ENCODE measurements around the gene E2F3. TPM values are rescaled to one million over a fixed set of nuclear protein-coding genes. Genes with fewer than 3 reads are reported as not detected.
A peak's percentile ranks its signal among the peaks of the same experiment; 100 is the strongest.
"Not testable (repeated sequence)": the region's sequence is repeated elsewhere in the genome, so short reads cannot be mapped to it uniquely, and the experiment has no call there.

E2F3 gene
- total RNA-seq, 6 donors from 2014 or later = 4.0 to 10.8 (median 6.5) TPM

GRCh38 chr6:20529086-20529448, 127.4 kb downstream of the E2F3 start:
- not testable (repeated sequence) for H3K27ac ChIP-seq, H3K36me3 ChIP-seq, H3K4me3 ChIP-seq, DNase-seq, H3K9me3 ChIP-seq, H3K27me3 ChIP-seq
- peaks cover 0 to 15% (median 5%) of the 10 kb centered on the region in 4 donors for H3K4me1 ChIP-seq
- TF ChIP-seq, protein P1, sequence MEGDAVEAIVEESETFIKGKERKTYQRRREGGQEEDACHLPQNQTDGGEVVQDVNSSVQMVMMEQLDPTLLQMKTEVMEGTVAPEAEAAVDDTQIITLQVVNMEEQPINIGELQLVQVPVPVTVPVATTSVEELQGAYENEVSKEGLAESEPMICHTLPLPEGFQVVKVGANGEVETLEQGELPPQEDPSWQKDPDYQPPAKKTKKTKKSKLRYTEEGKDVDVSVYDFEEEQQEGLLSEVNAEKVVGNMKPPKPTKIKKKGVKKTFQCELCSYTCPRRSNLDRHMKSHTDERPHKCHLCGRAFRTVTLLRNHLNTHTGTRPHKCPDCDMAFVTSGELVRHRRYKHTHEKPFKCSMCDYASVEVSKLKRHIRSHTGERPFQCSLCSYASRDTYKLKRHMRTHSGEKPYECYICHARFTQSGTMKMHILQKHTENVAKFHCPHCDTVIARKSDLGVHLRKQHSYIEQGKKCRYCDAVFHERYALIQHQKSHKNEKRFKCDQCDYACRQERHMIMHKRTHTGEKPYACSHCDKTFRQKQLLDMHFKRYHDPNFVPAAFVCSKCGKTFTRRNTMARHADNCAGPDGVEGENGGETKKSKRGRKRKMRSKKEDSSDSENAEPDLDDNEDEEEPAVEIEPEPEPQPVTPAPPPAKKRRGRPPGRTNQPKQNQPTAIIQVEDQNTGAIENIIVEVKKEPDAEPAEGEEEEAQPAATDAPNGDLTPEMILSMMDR (IDR thresholded peaks at IDR 0.05) = peak in 5 of 6 experiments; percentile 37 to 57 (median 50)
- WGBS, 2 donors = 24 to 36% methylated on average over 5 of the region's 5 CpGs
- peak; percentile 79 to 92 for ATAC-seq (ENCODE audit: low FRiP score in 2 of 2)

DNA sequence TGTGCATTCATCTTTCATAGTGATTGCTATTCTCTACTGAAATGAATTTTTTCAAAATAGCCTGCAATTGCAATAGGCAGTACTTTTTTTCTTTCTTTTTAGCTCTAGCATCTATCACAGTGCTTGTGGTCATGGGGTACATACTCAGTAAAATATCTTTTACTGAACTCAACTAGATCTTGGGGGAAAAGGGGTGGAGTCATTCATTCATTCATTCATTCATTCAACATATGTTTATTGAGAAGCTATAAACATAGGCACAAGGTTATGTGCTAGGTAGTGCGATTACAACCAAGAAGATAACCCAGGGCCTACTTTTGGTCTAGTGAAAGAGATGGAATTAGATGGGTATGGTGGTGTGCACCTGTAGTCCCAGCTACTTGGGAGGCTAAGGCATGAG, 131.2 kb downstream of the E2F3 start:
- no peak for TF ChIP-seq POLR2A (IDR thresholded peaks at IDR 0.05)
- TF ChIP-seq, protein P1 (IDR thresholded peaks at IDR 0.05) = no peak
- TF ChIP-seq POLR2AphosphoS5 (IDR thresholded peaks at IDR 0.05) = no peak
- no peak for TF ChIP-seq EP300 (IDR thresholded peaks at IDR 0.05)

GRCh38 chr6:20533746-20534294, 132.1 kb downstream of the E2F3 start:
- WGBS, 2 donors = 49 to 51% methylated on average over 6 of the region's 6 CpGs
- Histone ChIP-seq H3K4me3 (peak overlapping the region in 3 of 4 donors; percentile 57 to 81 (median 69)), H3K36me3 (peaks cover 0 to 4% (median 2%) of the 10 kb centered on the region in 4 donors), H3K27ac (peak overlapping the region; percentile 75 to 85 (median 82)), H3K27me3 (no peaks in the 10 kb centered on the region), H3K9me3 (no peaks in the 10 kb centered on the region), H3K4me1 (peaks cover 8 to 21% (median 11%) of the 10 kb centered on the region in 4 donors)
- TF ChIP-seq POLR2A (IDR thresholded peaks at IDR 0.05) (no peak), EP300 (IDR thresholded peaks at IDR 0.05) (no peak), POLR2AphosphoS5 (IDR thresholded peaks at IDR 0.05) (no peak)
- TF ChIP-seq, protein P1 (IDR thresholded peaks at IDR 0.05) = no peak
- ATAC-seq (ENCODE audit: low FRiP score in 2 of 2) (no peak), DNase-seq (no peak)

More for the DNA sequence above, 131.2 kb downstream of the E2F3 start:
- no peak overlapping the region for H3K4me3 ChIP-seq
- peaks cover 8 to 30% (median 15%) of the 10 kb centered on the region in 4 donors for H3K4me1 ChIP-seq
- no peaks in the 10 kb centered on the region for H3K27me3 ChIP-seq
- ATAC-seq (ENCODE audit: low FRiP score in 2 of 2) (no peak), DNase-seq (no peak)
- H3K36me3 ChIP-seq = peaks cover 0 to 4% (median 0%) of the 10 kb centered on the region in 4 donors
- no peak overlapping the region for H3K27ac ChIP-seq
- no peaks in the 10 kb centered on the region for H3K9me3 ChIP-seq
- WGBS, 2 donors = 92 to 100% methylated on average over 1 of the region's 1 CpG

DNA sequence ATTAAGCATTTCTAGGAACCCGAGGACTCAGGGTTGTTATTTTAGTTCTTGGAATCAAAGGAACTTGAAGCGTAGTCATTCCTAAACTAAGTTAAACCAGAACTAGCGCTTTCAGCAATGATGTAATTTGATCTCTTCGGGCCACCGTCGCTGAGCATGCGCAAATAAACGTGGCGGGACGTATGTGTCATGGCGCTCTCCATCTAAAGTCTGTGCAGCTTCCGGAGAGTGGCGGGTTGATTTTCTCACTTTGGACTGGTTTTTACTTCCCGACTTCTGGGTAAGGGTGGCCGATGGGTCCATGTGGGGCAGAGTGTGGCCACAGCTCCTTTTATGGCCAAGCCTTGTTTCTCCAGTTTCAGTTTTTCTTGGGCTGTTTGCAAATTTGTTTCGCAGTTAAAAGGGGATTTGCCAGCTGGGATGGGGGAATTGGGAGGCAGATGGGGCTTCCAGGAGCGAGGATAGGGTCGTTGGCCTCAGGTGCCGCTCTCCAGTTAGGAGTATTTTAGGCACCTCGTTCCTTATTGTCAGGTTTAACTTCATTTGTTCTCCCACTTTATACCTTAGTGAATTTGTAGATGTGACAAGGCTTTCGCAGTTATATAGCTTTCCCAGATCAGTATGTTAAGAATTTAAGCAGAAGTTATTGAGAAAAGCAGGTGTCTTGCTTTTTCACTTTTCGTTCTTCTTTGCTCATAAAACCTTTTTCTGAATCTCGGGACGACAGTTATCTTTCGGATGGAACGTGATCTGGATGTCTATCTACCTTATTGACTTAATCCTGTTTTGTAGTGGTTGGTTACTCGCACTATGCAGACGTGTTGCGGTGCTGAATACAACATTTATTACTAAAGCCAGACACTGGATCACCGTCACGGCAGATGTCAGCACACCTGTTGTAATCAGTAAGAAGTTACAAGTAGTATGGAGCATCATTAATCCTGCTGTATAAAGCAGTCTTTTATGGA, 132.9 kb downstream of the E2F3 start, which contains the start of gene CDKAL1:
TSS of gene CDKAL1 (plus strand) at position 163 of the 968 bp plus-strand sequence. CDS start 11,894 bp downstream, outside the sequence.
- Histone ChIP-seq H3K9me3 (no peaks in the 10 kb centered on the region), H3K36me3 (peaks cover 0 to 5% (median 2%) of the 10 kb centered on the region in 4 donors), H3K27ac (peak within 1 kb of the TSS; percentile 75 to 85 (median 82)), H3K27me3 (no peaks in the 10 kb centered on the region), H3K4me3 (peak within 1 kb of the TSS; percentile 53 to 81 (median 63)), H3K4me1 (peaks cover 8 to 19% (median 10%) of the 10 kb centered on the region in 4 donors)
- peak in 1 of 2 donors; percentile 89 for DNase-seq
- TF ChIP-seq POLR2A (IDR thresholded peaks at IDR 0.05) = peak in 3 of 4 donors; percentile 43 to 65 (median 54)
- TF ChIP-seq POLR2AphosphoS5 (IDR thresholded peaks at IDR 0.05) = peak; percentile 73 to 95
- no peak for TF ChIP-seq EP300 (IDR thresholded peaks at IDR 0.05)
- peak; percentile 91 to 97 for ATAC-seq (ENCODE audit: low FRiP score in 2 of 2)
- 1 to 2% methylated on average over 31 of the region's 31 CpGs for WGBS, 2 donors

DNA sequence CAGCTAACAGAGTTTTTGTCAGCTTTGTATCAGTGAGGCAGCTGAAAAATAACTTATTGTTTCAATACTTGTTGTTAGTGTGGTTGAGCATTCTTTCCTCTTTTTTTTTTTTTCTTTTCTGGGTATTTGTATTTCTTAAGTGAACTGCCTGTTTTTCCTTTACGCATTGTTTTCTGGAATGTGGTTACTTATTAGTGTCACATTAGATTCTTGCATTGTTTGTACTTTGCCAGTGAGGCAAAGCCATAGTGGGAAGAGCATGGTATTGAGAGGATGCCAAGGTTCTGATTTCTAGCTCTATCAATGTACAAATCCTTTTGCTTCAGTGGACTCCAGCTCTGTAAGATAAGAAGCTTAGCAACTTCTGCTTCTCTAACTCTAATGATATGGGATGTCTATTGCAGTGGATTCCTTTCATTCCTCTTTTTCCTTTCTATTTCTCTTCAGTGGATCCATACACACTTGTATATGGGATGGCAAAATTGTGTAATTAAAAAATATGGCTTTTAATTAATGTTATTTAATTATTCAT, 136.5 kb downstream of the E2F3 start:
- no peak for DNase-seq
- TF ChIP-seq EP300 (IDR thresholded peaks at IDR 0.05) = no peak
- no peak for TF ChIP-seq POLR2A (IDR thresholded peaks at IDR 0.05)
- TF ChIP-seq, protein P1 (IDR thresholded peaks at IDR 0.05) = no peak
- TF ChIP-seq POLR2AphosphoS5 (IDR thresholded peaks at IDR 0.05) = no peak
- 90 to 100% methylated on average over 1 of the region's 1 CpG for WGBS, 2 donors
- H3K36me3 ChIP-seq = peaks cover 0 to 14% (median 7%) of the 10 kb centered on the region in 4 donors
- H3K9me3 ChIP-seq = no peaks in the 10 kb centered on the region
- peaks cover 14 to 30% (median 15%) of the 10 kb centered on the region in 4 donors for H3K4me1 ChIP-seq
- ATAC-seq (ENCODE audit: low FRiP score in 2 of 2) = no peak
- no peak overlapping the region for H3K4me3 ChIP-seq
- H3K27ac ChIP-seq = no peak overlapping the region
- no peaks in the 10 kb centered on the region for H3K27me3 ChIP-seq

All from upper lobe of left lung (tissue), 6 donors.